Coronary artery (tissue), 2 donors: ENCODE measurements around the gene PRAMEF20.
"Not testable (repeated sequence)": the region's sequence is repeated elsewhere in the genome, so short reads cannot be mapped to it uniquely, and the experiment has no call there.

Experiments used
- DNase-seq: peaks from one replicate; pipeline ENCODE4 v3.0.0-alpha.2; 2017; ENCODE audit warnings: low spot score
- H3K27ac ChIP-seq, 2 donors: fragments of 200-600 bp; sonication (generic); one replicate each; pipeline ENCODE4 v1.5.1; 2016 to 2019
- H3K4me3 ChIP-seq: fragments of 200-600 bp; sonication (generic); 2 replicates; pipeline ENCODE4 v1.5.1; 2016; ENCODE audit warnings: mild to moderate bottlenecking, moderate library complexity
- TF ChIP-seq, protein P1 (sequence below): fragments of 200-600 bp; sonication (generic); IDR thresholded peaks from one replicate; pipeline ENCODE4 v1.5.1; 2019; ENCODE audit warnings: antibody characterized with exemption

Gene PRAMEF20

GRCh38 chr1:13410150-13410549 lies at the start of gene PRAMEF20:
Gene PRAMEF20 (plus strand): TSS chr1:13410450. CDS start chr1:13416355, 5,905 bp downstream.
- DNase-seq, H3K4me3 ChIP-seq, H3K27ac ChIP-seq: not testable (repeated sequence)

- not testable (repeated sequence) for DNase-seq, H3K27ac ChIP-seq, H3K4me3 ChIP-seq
Measured at GRCh38 chr1:13362364-13362763, 47.9 kb upstream of the PRAMEF20 start.

- not testable (repeated sequence) for H3K27ac ChIP-seq, H3K4me3 ChIP-seq, DNase-seq
Measured at GRCh38 chr1:13364928-13365327, 45.3 kb upstream of the PRAMEF20 start.

DNA sequence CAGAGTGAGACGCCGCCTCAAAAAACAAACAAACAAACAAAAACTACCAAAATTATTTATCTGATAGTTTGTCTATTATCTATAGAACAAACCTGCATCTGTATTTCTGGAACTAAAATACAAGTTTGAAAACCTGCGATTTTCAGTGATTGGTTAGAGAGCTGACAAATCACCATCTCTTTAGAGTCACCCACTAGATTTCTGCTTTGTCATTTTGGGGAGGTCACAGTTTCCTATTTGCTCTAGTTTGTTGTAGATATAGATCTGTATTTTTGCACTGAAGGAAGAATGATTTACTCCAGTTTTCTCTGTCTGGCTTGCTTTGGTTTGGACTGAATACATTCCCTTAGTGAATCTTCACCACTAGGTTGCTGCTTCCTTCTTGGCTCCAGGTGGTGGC lies 43.7 kb upstream of the PRAMEF20 start:
- not testable (repeated sequence) for H3K4me3 ChIP-seq, DNase-seq, H3K27ac ChIP-seq

- DNase-seq, H3K4me3 ChIP-seq, H3K27ac ChIP-seq: not testable (repeated sequence)
Measured at GRCh38 chr1:13368544-13368943, 41.7 kb upstream of the PRAMEF20 start.

GRCh38 chr1:13378983-13379382 lies 31.3 kb upstream of the PRAMEF20 start:
- not testable (repeated sequence) for H3K4me3 ChIP-seq, H3K27ac ChIP-seq, DNase-seq

DNA sequence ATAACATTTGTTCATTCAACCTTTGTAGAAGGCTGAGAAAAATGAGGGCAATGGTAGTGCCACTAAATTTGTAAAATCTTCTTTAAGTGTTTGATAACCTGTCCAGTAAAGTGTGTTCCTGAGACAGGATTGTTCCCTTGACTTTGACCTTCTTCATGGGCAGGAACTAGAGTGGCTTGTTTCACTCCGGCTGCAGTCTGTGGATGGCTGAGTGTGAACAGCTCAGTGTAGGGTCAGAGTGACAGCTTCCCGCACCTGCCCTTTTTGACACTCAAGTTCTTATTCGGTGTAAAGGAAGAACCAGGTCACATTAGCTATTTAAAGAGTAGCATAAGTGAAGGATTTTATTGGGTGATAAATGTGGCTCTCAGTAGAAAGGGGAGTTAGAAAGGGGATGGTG lies 29.9 kb upstream of the PRAMEF20 start:
- not testable (repeated sequence) for H3K27ac ChIP-seq, H3K4me3 ChIP-seq, DNase-seq

DNA sequence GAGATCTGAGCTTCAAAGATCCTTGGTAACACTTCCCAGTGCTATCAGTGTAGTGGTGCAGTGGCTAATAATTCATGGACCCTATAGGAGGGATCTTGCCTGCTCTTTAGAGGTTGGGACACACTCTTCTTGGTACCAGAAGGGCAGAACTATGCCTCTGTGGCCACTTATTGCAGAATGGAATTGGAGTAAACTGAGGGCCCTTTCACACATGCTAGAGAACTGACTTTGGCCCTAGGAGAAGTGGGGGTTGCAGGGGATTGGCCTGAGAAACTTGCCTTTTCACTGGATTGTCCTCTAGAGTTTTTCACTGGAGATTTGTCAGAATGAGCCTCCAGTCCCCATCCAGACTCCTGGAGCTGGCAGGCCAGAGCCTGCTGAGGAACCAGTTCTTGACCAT lies 20.9 kb upstream of the PRAMEF20 start, which contains the start of gene PRAMEF17:
PRAMEF17 (plus strand) TSS at position 301 of the 400 bp plus-strand sequence; CDS start at position 327, 26 bp downstream.
- not testable (repeated sequence) for DNase-seq, H3K4me3 ChIP-seq, H3K27ac ChIP-seq

- H3K27ac ChIP-seq, H3K4me3 ChIP-seq, DNase-seq: not testable (repeated sequence)
Measured at GRCh38 chr1:13393004-13393403, 17.2 kb upstream of the PRAMEF20 start.

DNA sequence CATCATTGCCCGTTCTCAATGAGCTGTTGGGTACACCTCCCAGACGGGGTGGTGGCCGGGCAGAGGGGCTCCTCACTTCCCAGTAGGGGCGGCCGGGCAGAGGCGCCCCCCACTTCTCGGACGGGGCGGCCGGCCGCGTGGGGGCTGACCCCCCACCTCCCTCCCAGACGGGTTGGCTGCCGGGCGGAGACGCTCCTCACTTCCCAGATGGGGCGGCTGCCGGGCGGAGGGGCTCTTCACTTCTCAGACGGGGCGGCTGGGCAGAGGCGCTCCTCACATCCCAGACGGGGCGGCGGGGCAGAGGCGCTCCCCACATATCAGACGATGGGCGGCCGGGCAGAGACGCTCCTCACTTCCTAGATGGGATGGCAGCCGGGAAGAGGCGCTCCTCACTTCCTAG lies 15.5 kb upstream of the PRAMEF20 start:
- H3K4me3 ChIP-seq, H3K27ac ChIP-seq, DNase-seq: not testable (repeated sequence)

DNA sequence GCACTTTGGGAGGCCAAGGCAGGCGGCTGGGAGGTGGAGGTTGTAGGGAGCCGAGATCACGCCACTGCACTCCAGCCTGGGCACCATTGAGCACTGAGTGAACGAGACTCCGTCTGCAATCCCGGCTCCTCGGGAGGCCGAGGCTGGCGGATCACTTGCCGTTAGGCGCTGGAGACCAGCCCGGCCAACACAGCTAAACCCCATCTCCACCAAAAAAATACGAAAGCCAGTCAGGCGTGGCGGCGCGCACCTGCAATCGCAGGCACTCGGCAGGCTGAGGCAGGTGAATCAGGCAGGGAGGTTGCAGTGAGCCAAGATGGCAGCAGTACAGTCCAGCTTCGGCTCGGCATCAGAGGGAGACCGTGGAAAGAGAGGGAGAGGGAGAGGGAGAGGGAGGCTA lies 14.9 kb upstream of the PRAMEF20 start:
- DNase-seq, H3K27ac ChIP-seq, H3K4me3 ChIP-seq: not testable (repeated sequence)

DNA sequence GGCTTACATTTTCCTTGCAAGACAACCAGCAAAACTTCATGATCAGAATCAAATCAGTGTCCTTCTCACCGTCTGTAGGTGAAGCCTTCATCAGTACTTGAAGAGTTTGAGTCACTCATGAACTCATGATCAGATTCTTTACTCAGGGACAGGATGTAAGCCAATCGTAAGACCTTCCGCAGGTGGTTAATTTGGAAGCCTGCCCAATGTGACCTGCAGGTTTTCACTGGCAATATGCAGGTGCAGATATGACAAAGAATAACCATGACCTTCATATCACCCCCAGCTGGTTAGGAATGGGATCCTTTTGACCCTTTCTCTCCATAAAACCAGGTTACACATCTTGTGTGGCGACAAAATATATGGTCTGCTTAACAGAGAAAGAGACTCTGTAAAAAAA lies 2.4 kb upstream of the PRAMEF20 start:
- TF ChIP-seq, protein P1, sequence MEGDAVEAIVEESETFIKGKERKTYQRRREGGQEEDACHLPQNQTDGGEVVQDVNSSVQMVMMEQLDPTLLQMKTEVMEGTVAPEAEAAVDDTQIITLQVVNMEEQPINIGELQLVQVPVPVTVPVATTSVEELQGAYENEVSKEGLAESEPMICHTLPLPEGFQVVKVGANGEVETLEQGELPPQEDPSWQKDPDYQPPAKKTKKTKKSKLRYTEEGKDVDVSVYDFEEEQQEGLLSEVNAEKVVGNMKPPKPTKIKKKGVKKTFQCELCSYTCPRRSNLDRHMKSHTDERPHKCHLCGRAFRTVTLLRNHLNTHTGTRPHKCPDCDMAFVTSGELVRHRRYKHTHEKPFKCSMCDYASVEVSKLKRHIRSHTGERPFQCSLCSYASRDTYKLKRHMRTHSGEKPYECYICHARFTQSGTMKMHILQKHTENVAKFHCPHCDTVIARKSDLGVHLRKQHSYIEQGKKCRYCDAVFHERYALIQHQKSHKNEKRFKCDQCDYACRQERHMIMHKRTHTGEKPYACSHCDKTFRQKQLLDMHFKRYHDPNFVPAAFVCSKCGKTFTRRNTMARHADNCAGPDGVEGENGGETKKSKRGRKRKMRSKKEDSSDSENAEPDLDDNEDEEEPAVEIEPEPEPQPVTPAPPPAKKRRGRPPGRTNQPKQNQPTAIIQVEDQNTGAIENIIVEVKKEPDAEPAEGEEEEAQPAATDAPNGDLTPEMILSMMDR, result no peak
- no peak overlapping the region for H3K4me3 ChIP-seq
- no peak overlapping the region for H3K27ac ChIP-seq
- DNase-seq, result no peak

- TF ChIP-seq, protein P1, result no peak
- no peak overlapping the region for H3K27ac ChIP-seq
- no peak for DNase-seq
- no peak overlapping the region for H3K4me3 ChIP-seq
Measured at GRCh38 chr1:13430495-13430894, 20.2 kb downstream of the PRAMEF20 start.
